HEK293T (cell line): Measurements from ENCODE around the gene SCN9A.

Experiments used
- CTCF ChIA-PET: fragments of 350-600 bp; formaldehyde crosslinking; extraction: SDS; loops from one replicate; lab custom pipeline; 2021; ENCODE audit warnings: antibody characterized with exemption, inconsistent platforms; lab: Yijun Ruan, JAX
- POLR2A ChIA-PET: fragments of 350-600 bp; formaldehyde crosslinking; extraction: SDS; loops from one replicate; lab custom pipeline; 2020; ENCODE audit warnings: antibody characterized with exemption, inconsistent platforms; lab: Yijun Ruan, JAX
- DNase-seq: peaks from one replicate; pipeline ENCODE4 v3.0.0; 2012; ENCODE audit warnings: mixed read lengths; ENCODE audit errors: extremely low spot score
- ARNT ChIP-seq: fragments of 450-650 bp; IDR thresholded peaks from 2 replicates; pipeline ENCODE4 v1.6.1; 2017; ENCODE audit warnings: mild to moderate bottlenecking
- BHLHE40 ChIP-seq: fragments of 450-650 bp; IDR thresholded peaks from 2 replicates; pipeline ENCODE4 v1.6.1; 2016; ENCODE audit warnings: mild to moderate bottlenecking, moderate library complexity, borderline replicate concordance
- CTBP1 ChIP-seq: fragments of 450-650 bp; IDR thresholded peaks from 2 replicates; pipeline ENCODE4 v1.6.1; 2016; ENCODE audit warnings: borderline replicate concordance
- ELF4 ChIP-seq: fragments of 450-650 bp; IDR thresholded peaks from 2 replicates; pipeline ENCODE4 v1.6.1; 2017; ENCODE audit warnings: antibody characterized with exemption
- FOXA1 ChIP-seq: fragments of 450-650 bp; IDR thresholded peaks from 2 replicates; pipeline ENCODE4 v1.6.1; 2016; ENCODE audit warnings: mild to moderate bottlenecking
- FOXK2 ChIP-seq: fragments of 450-650 bp; IDR thresholded peaks from 2 replicates; pipeline ENCODE4 v1.6.1; 2016; ENCODE audit warnings: mild to moderate bottlenecking
- FOXM1 ChIP-seq: fragments of 450-650 bp; IDR thresholded peaks from 2 replicates; pipeline ENCODE4 v1.6.1; 2017; ENCODE audit warnings: mild to moderate bottlenecking, borderline replicate concordance
- HDGF ChIP-seq: fragments of 450-650 bp; IDR thresholded peaks from 2 replicates; pipeline ENCODE4 v1.6.1; 2017; ENCODE audit warnings: antibody characterized with exemption, borderline replicate concordance
- L3MBTL2 ChIP-seq: fragments of 450-650 bp; conservative IDR thresholded peaks from 2 replicates; pipeline ENCODE4 v1.6.1; 2016; ENCODE audit warnings: mild to moderate bottlenecking
- LEF1 ChIP-seq: fragments of 450-650 bp; IDR thresholded peaks from 2 replicates; pipeline ENCODE4 v1.6.1; 2017; ENCODE audit warnings: mild to moderate bottlenecking, borderline replicate concordance
- NFRKB ChIP-seq: fragments of 450-650 bp; IDR thresholded peaks from 2 replicates; pipeline ENCODE4 v1.6.1; 2016; ENCODE audit warnings: mild to moderate bottlenecking, moderate library complexity
- PKNOX1 ChIP-seq: fragments of 450-650 bp; IDR thresholded peaks from 2 replicates; pipeline ENCODE4 v1.6.1; 2016
- SP1 ChIP-seq: fragments of 450-650 bp; IDR thresholded peaks from 2 replicates; pipeline ENCODE4 v1.6.1; 2017
- SUZ12 ChIP-seq: fragments of 450-650 bp; IDR thresholded peaks from 2 replicates; pipeline ENCODE4 v1.6.1; 2016; ENCODE audit warnings: mild to moderate bottlenecking
- TARDBP ChIP-seq: fragments of 450-650 bp; IDR thresholded peaks from 2 replicates; pipeline ENCODE4 v1.6.1; 2016
- ZNF384 ChIP-seq: fragments of 450-650 bp; IDR thresholded peaks from 2 replicates; pipeline ENCODE4 v1.6.1; 2016

SCN9A gene

GRCh38 chr2:166375736-166376487 lies at the start of gene SCN9A:
Gene SCN9A (minus strand): TSS chr2:166375944. CDS start chr2:166311756, 64,188 bp downstream.
- POLR2A ChIA-PET = interaction anchor here (0.6 to 1.1 kb wide), 2 partner anchors 190 to 906 kb away, joined by 3 read pairs; partner anchors contain the start of gene CSRNP3
- CTCF ChIA-PET = interaction anchor here (0.6 to 2.2 kb wide), 5 partner anchors 10 to 233 kb away, joined by 3 to 11 read pairs (median 3); no protein-coding TSS in a partner anchor
- TF ChIP-seq ELF4 (no peak), L3MBTL2 (peak; percentile 25; the same call in 1 of the 2 replicates)
- DNase-seq = peak; percentile 79

- no peak for DNase-seq
- TF ChIP-seq FOXM1 (no peak), LEF1 (no peak), PKNOX1 (no peak)
- CTCF ChIA-PET = no interaction called here
- POLR2A ChIA-PET = no interaction called here
These were observed 49.1 kb upstream of the SCN9A start for GRCh38 chr2:166424841-166425240.

GRCh38 chr2:166419616-166419934 lies 43.8 kb upstream of the SCN9A start:
- no peak for DNase-seq
- TF ChIP-seq L3MBTL2 (no peak), PKNOX1 (no peak), FOXM1 (no peak), HDGF (no peak), BHLHE40 (no peak), SUZ12 (no peak), ELF4 (no peak), LEF1 (no peak), ARNT (no peak), FOXK2 (no peak), TARDBP (no peak), FOXA1 (no peak), CTBP1 (no peak), NFRKB (no peak), SP1 (no peak), ZNF384 (no peak)
- ChIA-PET POLR2A (no interaction called here), CTCF (interaction anchor here (0.7 to 1.1 kb wide), 4 partner anchors 34 to 1072 kb away, joined by 3 to 4 read pairs (median 3); no protein-coding TSS in a partner anchor)

- TF ChIP-seq PKNOX1 (no peak), FOXA1 (no peak), FOXK2 (no peak), FOXM1 (no peak), ZNF384 (no peak), ELF4 (no peak), NFRKB (no peak), L3MBTL2 (no peak)
- DNase-seq = no peak
- POLR2A ChIA-PET = no interaction called here
- CTCF ChIA-PET = interaction anchor here (0.7 to 1.1 kb wide), 4 partner anchors 33 to 1073 kb away, joined by 3 to 4 read pairs (median 3); no protein-coding TSS in a partner anchor
These were observed 43.3 kb upstream of the SCN9A start for GRCh38 chr2:166418853-166419615.

GRCh38 chr2:166417669-166418068 lies 41.9 kb upstream of the SCN9A start:
- POLR2A ChIA-PET = no interaction called here
- TF ChIP-seq HDGF (no peak), SUZ12 (no peak), ELF4 (no peak), PKNOX1 (no peak), TARDBP (no peak), SP1 (no peak), FOXA1 (no peak), CTBP1 (no peak), NFRKB (no peak), ZNF384 (no peak), BHLHE40 (no peak), ARNT (no peak), FOXK2 (no peak)
- peak; percentile 19 for DNase-seq
- CTCF ChIA-PET = no interaction called here

GRCh38 chr2:166413255-166413654 lies 37.5 kb upstream of the SCN9A start:
- TF ChIP-seq SP1 (no peak), CTBP1 (no peak), TARDBP (no peak), ARNT (no peak)
- ChIA-PET POLR2A (no interaction called here), CTCF (no interaction called here)
- no peak for DNase-seq
